Transverse colon (tissue), 4 donors: ENCODE data around the gene PSG3.
"Not testable (repeated sequence)": the region's sequence is repeated elsewhere in the genome, so short reads cannot be mapped to it uniquely, and the experiment has no call there.

Source experiments
- POLR2A ChIP-seq: fragments of 450-650 bp; IDR thresholded peaks from one replicate; pipeline ENCODE4 v1.6.1; 2016; ENCODE audit warnings: antibody characterized with exemption, mild to moderate bottlenecking, moderate library complexity
- POLR2AphosphoS5 ChIP-seq, 3 donors: sonication (generic); formaldehyde crosslinking; IDR thresholded peaks; one replicate each; pipeline ENCODE4 v1.6.1; 2016; ENCODE audit warnings: antibody characterized with exemption in 3 of 3
- TF ChIP-seq, protein P1 (sequence below), 5 experiments: fragments of 200-600 bp in 3 of 5; fragments of 450-650 bp in 2 of 5; sonication (generic) in 3 of 5; IDR thresholded peaks; 1 replicate in 2 of 5; 2 replicates in 3 of 5; pipeline ENCODE4 v1.5.1; 2016 to 2017; ENCODE audit warnings: antibody characterized with exemption in 5 of 5, inconsistent platforms in 3 of 5, mild to moderate bottlenecking in 2 of 5, moderate library complexity in 1 of 5

DNA sequence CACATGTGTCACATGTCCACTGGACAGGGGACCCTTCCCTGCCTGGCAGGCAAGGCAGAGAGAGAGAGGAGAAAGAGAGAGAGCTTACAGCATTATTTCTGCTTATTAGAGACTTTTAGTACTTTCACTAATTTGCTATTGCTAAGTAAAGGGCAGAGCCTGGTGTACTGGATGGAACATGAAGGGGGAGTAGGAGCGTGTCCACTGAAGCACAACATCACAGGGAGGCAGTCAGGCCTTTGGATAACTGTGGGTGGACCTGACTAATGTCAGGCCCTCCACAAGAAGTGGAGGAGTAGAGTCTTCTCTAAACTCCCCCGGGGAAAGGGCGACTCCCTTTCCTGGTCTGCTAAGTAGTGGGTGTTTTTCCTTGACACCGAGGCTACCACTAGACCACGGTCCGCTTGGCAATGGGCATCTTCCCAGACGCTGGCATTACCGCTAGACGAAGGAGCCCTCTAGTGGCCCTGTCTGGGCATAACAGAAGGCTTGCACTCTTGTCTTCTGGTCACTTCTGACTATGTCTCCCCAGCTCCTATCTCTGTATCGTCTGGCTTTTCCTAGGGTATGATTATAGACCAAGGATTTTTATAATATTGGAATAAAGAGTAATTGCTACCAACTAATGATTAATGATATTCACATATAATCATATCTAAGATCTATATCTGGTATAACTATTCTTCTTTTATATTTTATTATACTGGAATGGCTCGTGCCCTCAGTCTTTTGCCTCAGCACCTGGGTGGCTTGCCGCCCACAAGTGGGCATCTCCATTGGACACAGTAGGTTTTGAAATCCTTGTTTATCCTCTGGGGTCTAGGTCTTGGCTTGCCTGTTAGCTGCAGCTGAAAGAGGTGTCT is 36.7 kb upstream of the PSG3 start:
- TF ChIP-seq, protein P1, sequence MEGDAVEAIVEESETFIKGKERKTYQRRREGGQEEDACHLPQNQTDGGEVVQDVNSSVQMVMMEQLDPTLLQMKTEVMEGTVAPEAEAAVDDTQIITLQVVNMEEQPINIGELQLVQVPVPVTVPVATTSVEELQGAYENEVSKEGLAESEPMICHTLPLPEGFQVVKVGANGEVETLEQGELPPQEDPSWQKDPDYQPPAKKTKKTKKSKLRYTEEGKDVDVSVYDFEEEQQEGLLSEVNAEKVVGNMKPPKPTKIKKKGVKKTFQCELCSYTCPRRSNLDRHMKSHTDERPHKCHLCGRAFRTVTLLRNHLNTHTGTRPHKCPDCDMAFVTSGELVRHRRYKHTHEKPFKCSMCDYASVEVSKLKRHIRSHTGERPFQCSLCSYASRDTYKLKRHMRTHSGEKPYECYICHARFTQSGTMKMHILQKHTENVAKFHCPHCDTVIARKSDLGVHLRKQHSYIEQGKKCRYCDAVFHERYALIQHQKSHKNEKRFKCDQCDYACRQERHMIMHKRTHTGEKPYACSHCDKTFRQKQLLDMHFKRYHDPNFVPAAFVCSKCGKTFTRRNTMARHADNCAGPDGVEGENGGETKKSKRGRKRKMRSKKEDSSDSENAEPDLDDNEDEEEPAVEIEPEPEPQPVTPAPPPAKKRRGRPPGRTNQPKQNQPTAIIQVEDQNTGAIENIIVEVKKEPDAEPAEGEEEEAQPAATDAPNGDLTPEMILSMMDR (IDR thresholded peaks at IDR 0.05): peak; percentile 44 to 77 (median 61)
- not testable (repeated sequence) for TF ChIP-seq POLR2AphosphoS5 (IDR thresholded peaks at IDR 0.05); POLR2A
